HG02943 (cell line): ENCODE data around the gene HDAC4.

Experiments
- ATAC-seq: cut with Tn5 transposase; IDR thresholded peaks from one replicate; pipeline ENCODE4 v1.9.1; 2021; ENCODE audit warnings: mild to moderate bottlenecking, low read depth, moderate library complexity; ENCODE audit not compliant: unreplicated experiment

The HDAC4 gene

DNA sequence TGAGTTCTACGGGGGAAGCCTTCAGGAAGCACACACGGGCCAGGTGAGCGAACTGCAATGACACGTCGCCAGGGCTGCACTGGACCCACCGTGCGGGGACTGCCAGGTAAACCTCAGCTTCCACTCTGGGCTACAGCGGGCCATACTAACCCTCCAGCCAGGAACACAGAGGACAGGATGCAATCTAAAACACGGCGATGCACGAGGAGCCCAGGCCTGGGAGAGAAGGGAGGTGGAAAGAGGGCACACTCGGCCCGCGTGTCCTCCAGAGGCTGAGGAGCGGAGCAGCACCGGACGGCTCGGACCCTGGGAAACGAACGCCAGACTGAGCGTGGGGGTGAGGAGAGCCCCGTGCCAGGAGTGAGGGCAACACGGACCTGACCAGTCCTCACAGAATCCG is 69.3 kb downstream of the HDAC4 start:
- ATAC-seq: no peak

GRCh38 chr2:239330836-239331235 is 70.0 kb downstream of the HDAC4 start:
- ATAC-seq: no peak

GRCh38 chr2:239329972-239330572 is 70.7 kb downstream of the HDAC4 start:
- ATAC-seq: no peak

DNA sequence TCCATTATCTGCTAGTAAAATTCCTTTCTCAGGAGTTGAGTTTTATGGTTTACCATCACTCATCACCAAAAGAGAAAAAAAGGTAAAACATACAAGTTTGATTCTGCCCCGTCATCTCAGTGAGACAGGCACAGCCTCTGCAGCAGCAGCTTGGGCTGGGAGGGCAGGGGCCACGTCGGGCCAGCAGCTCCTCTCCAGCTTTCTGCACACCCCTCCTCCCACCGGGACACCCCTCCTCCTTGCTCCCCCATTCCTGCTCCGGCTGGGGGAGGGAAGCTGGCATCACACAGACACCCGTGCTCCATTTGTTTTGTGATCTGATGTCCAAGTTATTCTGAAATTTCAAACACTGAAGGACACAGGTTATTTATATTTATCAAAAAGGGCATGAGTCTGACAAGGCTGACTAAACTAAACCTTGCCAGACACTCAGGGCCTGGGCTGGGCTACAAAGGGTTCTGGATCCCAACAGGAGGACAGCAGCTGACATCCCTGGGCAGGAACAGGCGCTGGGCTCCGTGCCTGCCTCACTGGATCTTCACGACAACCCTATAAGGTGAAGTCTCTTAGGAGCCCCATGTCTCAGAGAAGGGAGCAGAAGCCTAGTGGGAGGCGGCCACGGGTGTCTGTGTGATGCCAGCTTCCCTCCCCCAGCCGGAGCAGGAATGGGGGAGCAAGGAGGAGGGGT is 71.4 kb downstream of the HDAC4 start:
- ATAC-seq: no peak

DNA sequence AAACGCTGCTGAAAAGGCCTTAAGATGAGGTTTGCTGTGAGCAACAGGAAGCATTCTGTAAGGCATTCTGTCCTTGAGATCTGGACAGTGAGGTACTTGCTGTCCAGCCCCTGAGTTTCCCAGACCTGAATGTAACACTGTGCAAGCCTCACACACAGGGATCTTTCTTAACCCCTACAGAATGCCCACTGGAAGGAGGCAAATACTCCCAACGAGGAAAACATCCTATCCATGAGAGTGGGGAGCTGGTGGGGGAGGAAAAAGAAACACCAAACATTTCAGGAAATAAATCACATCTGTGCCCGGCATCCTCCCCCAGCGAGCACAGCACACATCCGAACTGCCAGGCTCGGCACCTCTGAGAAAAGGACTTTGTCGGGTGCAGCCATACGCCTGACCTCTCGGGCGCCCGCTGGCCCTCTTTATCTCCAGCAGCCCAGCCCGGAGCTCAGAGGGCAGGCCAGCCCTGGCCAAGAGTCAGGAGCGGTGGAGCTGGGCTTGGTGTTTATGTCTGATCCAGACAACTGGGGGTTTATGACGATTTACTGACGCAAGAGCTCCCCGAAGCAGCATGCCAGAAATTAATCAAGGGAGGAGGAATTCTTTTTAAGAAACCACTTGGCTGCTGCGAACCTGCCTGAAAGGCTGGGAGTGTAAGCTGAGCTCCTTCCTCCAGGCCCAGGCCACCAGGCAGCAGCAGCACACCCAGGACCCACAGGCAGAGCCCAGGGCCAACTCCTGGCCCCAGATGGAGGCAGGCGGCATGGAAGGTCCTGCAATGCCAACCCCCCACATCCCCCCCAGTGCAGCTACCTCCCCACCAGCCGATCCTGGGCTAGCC is 72.2 kb downstream of the HDAC4 start:
- no peak for ATAC-seq

GRCh38 chr2:239327536-239328350 is 73.1 kb downstream of the HDAC4 start:
- ATAC-seq: peak; percentile 39

GRCh38 chr2:239326831-239327535 is 73.8 kb downstream of the HDAC4 start:
- peak; percentile 61 for ATAC-seq

- ATAC-seq: no peak
These were observed 76.4 kb downstream of the HDAC4 start for GRCh38 chr2:239324456-239324855.

- ATAC-seq: no peak
These were observed 77.4 kb downstream of the HDAC4 start for GRCh38 chr2:239323447-239323846.

GRCh38 chr2:239322416-239323086 is 78.3 kb downstream of the HDAC4 start:
- no peak for ATAC-seq

DNA sequence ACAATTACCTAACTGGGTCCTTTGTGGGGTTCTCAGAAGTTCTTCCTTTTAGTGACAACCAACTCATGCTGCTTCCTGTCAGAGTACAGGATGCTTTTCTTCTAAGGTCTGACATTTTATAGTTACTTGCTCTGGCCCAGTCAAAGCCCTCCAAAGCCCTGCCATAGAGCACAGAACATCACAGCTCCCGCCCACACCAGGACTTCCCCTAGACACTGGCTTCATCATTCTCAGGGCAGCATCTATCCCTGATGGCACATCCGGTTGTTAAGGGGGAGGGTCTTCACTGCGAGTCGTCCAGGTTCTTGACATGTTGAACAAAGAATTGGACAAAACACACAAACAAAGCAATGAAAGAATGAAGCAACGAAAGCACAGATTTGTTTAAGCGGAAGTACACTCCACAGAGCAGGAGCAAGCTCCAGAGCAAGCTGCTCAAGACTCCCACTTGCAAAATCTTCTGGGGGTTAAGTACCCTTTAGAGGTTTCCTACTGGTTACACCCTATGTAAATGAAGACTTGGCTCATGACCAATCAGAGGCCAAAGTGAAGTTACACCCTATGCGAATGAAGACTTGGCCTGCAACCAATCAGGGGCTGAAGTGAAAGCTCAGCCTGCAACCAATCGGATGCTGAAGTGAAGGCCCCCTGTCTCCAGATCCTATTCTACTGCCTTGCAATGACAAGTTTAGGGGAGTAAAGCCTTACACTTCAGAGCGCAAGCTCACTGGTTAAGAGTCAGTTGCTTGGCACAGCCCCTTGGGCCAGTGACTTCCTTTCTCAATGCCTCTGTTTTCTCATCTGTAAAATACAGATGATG is 79.0 kb downstream of the HDAC4 start:
- ATAC-seq: no peak

- ATAC-seq: no peak
These were observed 81.8 kb downstream of the HDAC4 start for GRCh38 chr2:239318790-239319661.

DNA sequence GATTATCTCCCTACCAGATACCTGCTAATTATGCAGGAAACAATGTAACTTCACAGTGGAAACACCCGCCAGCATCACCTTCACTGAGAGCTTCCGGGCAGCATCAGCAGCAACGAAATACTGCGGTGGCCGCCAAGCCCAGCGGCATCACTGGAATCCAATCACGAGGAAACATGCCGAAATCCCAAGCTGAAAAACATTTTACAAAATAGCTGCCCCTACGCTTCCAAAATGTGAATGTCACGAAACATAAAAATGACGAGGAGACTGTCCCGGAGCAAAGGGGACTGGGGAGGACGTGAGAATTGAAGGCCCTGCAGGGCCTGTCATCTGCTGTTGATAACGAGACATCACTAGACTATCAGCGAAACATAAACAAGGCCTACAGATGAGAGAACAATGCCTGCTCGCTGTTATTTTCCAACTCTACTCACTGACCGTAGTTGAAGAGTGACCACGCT is 82.6 kb downstream of the HDAC4 start:
- no peak for ATAC-seq

- no peak for ATAC-seq
These were observed 84.0 kb downstream of the HDAC4 start for GRCh38 chr2:239316562-239317465.

DNA sequence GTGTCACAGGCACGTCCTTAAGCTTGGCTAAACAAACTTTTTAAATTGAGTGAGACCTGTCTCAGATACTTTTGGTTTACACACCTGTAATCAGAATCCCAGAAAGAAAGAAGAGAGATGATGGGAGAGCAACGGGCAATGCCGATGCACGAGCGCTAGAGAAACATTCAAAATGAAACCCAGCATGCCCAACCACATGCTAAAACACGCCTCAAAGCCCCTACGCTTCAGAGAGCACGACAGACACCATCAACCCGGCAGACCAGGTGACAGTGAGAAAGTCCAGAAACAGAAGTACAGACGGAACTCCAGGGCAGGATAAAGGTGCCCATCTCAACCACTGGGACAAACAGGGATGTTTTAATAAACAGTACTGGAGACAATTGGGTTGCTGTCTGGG is 85.5 kb downstream of the HDAC4 start:
- no peak for ATAC-seq

- no peak for ATAC-seq
These were observed 87.0 kb downstream of the HDAC4 start for GRCh38 chr2:239313776-239314175.
